ENCODE data around the gene NAALADL2. TPM values are rescaled to one million over a fixed set of nuclear protein-coding genes. Genes with fewer than 3 reads are reported as not detected.

The NAALADL2 gene
- total RNA-seq, 1 donor from 2014 or later, result 0.13 TPM

DNA sequence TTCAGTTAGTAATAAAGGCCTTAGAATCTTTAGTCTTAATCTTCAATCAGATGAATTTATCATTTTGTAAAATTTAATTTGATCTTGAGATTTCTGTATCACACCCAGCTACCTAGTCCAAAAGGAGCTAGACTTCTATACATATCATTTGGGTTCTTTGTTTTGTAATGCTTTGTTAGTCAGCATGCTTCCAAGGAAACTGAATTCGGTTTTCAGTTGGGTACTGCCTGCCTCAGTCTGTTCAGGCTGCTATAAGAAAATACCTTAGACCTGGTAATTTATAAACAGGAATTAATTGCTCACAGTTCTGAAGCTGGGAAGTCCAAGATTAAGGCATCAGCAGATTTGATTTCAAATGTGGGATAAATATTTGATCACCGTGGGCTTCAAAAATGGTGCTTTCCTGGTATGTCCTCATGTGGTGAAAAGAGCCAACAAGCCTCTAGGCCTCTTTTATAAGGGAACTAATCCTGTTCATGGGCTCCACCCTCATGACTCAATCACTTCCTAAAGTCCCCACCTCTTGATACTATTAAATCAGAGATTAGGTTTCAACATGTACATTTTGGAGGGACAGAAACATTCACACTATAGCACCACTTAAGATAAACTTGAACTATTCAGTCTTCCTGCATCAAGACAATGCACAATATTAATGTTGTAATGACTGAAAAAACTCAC is 800.7 kb downstream of the NAALADL2 start:
- DNase-seq (ENCODE audit: low read depth in 2 of 2), result no peak

- no peak for DNase-seq (ENCODE audit: low read depth in 2 of 2)
These were observed 803.7 kb downstream of the NAALADL2 start for GRCh38 chr3:175662815-175663214.

DNA sequence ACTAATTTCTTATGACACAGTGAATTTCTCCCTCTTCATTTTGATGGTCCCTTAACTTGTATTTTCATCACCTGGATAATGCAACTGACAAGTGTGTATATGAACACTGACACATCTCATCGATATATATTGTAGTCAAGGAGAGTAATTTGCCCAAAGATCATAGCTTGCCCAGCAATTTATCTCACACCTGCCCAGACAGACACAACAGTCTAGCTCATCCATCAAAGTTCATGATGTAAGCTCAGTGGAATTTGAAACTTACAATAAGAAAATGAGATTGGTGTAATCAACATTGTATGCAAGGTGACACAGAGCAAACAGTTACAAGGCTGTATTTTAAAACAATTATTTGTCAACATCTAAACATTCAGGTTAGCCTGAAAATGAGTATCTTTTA is 805.8 kb downstream of the NAALADL2 start:
- DNase-seq (ENCODE audit: low read depth in 2 of 2), result no peak

GRCh38 chr3:175668300-175668699 is 809.2 kb downstream of the NAALADL2 start:
- DNase-seq (ENCODE audit: low read depth in 2 of 2), result no peak

GRCh38 chr3:175670557-175670956 is 811.4 kb downstream of the NAALADL2 start:
- DNase-seq (ENCODE audit: low read depth in 2 of 2), result no peak

DNA sequence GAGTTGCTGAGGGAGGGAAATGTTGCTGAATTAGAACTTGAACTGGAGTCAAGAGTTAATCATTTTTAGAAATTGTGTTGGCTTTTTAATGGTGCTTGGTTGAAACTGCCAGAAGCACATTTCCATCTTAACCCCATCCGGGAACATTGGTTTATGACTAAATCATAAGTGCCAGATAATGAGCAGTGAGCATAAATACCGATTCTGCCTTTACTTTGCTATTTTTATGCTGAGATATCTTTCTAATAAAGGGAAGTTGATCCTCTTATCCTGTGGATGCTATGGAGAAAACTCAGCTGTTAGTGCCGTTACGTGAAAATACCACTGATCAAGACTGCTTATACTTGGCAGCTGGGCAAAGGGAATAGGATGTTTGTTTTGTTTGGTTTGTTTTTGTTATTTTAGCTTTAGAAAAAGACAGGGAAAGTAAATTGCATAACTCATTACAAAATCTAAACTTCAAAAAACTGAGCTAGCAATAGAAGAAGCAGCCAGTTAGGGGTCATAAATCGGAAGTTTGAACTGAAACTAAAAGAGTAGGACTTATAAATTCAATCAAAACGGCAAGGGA is 813.1 kb downstream of the NAALADL2 start:
- DNase-seq (ENCODE audit: low read depth in 2 of 2), result no peak

DNA sequence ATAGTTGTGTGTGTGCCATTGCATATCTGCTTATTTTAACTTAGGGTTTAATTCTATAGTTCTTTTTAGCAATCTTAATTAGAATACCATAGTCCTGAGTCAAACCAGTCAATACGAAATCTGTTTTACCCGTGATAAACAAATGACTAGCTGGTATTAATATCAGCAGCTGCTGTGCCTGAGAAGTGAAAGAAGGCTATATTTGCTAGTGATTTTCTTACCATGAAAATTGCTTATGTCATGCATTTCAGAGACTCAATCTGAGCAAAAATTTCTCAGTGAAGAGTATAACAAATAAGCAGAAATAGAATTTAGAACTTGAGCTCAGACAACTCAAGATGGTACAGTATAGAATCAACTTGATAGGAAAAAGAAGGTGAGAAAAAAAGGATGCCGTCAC is 820.4 kb downstream of the NAALADL2 start:
- DNase-seq (ENCODE audit: low read depth in 2 of 2), result no peak

DNA sequence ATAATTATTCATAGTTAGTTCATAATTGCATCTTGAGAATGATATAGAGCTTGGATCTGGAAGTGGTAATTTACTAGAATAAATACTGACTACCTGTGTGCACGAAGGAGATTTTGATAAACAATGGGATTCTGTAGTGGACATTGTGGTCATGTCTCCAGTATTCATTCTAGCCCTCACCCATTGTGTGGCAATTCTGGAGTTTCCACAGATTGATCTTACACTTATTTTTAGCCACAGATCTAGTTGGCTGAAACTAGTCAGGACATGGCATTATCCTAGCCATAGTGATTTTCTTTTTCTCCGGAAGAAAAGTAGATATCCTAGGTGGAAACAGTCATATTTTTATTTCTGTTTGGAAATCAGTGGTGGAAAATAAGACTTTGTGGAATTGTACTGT is 833.1 kb downstream of the NAALADL2 start:
- DNase-seq (ENCODE audit: low read depth in 2 of 2), result no peak

DNA sequence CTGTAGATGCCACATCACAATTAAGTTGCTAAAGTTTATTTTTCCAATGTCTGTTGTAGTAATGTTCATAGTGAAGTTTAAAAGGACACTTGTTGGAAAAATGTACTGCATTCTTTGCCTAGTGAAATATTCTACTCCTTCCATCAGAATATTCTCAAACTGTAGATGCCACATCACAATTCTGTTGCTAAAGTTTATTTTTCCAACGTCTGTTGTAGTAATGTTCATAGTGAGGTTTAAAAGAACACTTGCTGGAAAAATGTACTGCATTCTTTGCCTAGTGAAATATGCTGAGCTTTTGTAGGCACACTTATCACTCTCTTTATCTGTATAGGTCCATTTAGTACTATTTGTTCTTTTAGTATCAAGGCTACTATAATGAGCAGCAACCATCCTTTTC is 836.1 kb downstream of the NAALADL2 start:
- DNase-seq (ENCODE audit: low read depth in 2 of 2), result no peak

- DNase-seq (ENCODE audit: low read depth in 2 of 2), result no peak
These were observed 843.8 kb downstream of the NAALADL2 start for GRCh38 chr3:175702956-175703355.

DNA sequence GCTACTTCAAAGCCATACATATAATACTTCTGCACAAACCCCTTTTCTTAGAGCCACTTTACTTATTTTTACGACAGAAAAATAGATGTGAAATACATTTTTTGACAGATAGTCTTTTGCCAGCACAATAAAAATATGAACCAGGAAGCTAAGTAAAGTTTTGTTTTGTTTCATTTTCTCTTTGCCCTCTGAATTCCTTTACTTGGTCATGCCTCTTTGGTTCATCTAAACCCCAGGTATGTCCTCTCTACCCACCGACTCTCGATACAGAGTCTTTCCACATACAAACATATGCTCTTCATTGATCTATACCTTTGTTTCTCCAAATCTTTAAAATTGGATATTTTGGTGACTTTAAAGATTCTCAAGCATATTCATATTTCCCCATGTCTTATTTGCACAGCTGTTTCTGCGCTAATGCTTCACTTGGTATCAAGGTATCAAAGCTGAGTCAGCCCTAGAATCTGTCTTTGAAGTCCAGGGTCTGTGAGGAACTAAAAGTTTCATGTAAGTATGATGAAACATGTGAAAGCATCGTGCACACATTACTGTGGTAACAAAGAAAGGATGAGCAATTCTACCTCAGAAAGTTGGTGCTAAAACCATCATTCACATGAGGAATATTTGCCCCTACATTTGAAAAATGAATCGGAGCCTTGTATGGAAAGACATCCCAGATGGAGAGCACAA is 845.4 kb downstream of the NAALADL2 start:
- no peak for DNase-seq (ENCODE audit: low read depth in 2 of 2)

DNA sequence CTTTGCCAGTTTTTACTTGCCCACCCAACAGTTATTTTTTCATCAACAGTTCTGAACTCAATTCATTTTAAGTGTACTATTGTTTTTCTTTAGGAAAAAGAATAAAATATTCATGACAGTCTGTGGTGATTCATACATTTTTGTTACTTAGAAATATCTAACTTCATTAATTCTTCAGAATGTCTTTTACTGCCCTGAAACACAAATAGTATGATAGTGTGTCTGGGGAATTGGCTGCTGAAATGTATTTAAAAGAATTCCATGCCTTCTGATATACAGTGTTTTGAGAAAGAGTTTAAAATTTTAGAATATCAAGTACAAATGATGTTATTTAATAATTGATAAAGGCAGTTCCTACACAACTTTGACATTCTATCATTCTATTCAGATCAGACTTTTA is 854.1 kb downstream of the NAALADL2 start:
- no peak for DNase-seq (ENCODE audit: low read depth in 2 of 2)

DNA sequence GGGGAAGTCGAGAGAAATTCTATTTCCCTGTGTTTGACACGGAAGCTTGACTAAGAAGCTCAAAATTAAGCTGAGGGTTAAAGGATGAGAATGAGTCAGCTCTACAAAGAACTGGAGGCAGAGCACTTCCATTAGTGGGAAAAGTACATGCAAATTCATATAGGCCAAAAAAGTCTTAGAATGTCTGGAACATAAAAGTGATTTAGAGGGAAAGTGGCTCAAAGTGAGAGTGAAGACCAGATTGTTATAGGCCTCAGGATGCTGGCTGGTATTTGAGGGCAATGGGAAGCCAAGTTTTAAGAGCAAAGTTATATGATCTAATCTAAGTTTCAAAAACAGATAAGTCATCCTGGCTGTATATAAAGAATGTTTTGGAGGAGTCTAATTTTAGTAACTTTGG is 857.3 kb downstream of the NAALADL2 start:
- no peak for DNase-seq (ENCODE audit: low read depth in 2 of 2)

DNA sequence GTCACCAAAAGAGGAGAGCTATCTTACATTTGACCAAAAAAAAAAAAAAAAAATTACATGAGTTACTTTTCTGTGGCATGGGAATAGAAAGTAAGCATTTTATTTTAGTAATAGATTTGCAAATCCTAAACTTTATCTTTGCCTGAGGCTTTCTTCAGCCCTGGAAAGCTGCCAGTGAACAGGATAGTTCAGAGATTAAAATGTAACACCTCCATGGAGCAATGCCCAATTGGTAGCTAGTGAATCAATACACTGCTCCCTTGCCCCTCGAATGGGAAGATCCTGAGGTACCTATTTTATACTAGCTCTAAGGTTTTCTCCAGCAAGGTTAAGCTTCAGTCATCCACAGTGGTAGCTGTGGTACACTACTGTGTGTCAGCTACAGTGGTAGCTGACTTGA is 867.1 kb downstream of the NAALADL2 start:
- no peak for DNase-seq (ENCODE audit: low read depth in 2 of 2)

GRCh38 chr3:175728566-175728965 is 869.4 kb downstream of the NAALADL2 start:
- no peak for DNase-seq (ENCODE audit: low read depth in 2 of 2)

DNA sequence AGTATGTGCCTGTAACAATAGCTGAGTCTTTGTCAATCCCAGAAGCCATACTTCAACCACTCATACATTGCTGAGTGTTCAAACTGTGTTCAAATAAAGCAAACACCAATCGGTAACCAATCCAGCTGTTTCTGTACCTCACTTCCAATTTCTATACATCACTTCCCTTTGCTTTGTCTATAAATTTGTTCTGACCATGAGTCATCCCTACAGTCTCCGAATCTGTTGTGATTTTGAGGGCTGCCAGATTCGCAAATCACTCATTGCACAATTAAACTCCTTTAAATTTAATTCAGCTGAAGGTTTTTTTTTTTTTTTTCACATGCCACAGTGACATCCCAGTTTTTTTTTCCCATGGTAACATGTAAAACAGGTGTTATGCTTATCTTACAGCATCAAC is 870.3 kb downstream of the NAALADL2 start:
- no peak for DNase-seq (ENCODE audit: low read depth in 2 of 2)

DNA sequence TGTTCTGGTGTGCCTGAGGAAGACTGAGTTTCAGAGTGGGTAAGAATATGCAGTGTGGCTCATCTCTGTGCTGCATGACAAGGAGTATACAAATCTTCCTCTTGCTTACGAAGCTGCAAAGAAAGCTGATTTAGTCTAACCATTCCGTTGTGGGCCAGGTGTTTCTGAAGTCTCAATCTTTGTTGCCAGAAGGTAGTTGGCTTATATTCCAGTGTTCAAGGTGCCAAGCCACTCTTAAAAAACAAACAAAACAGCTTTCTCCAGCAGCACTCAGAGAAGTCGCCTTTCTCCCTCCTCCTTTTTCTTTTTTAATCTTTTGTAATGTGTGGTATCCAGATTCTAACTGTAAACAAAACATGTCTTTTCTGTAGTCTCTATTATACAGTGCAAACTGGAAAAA is 872.4 kb downstream of the NAALADL2 start:
- no peak for DNase-seq (ENCODE audit: low read depth in 2 of 2)

GRCh38 chr3:175732017-175732416 is 872.9 kb downstream of the NAALADL2 start:
- DNase-seq (ENCODE audit: low read depth in 2 of 2), result no peak

GRCh38 chr3:175735866-175736265 is 876.7 kb downstream of the NAALADL2 start:
- DNase-seq (ENCODE audit: low read depth in 2 of 2), result no peak

- no peak for DNase-seq (ENCODE audit: low read depth in 2 of 2)
These were observed 878.8 kb downstream of the NAALADL2 start for GRCh38 chr3:175737646-175738572.

GRCh38 chr3:175741951-175742350 is 882.8 kb downstream of the NAALADL2 start:
- no peak for DNase-seq (ENCODE audit: low read depth in 2 of 2)
